GM23248 (cell line): Measurements from ENCODE around the gene C9.

Source experiments
- EZH2 ChIP-seq: fragments of 200-600 bp; sonication (generic); IDR thresholded peaks from 2 replicates; pipeline ENCODE4 v1.6.1; 2018; ENCODE audit warnings: antibody characterized with exemption, mild to moderate bottlenecking; ENCODE audit not compliant: insufficient read depth, poor library complexity, severe bottlenecking
- EZH2phosphoT487 ChIP-seq: fragments of 200-600 bp; sonication (generic); IDR thresholded peaks from 2 replicates; pipeline ENCODE4 v1.6.1; 2018; ENCODE audit warnings: antibody characterized with exemption, moderate library complexity, mild to moderate bottlenecking, low read depth; ENCODE audit not compliant: insufficient read depth

DNA sequence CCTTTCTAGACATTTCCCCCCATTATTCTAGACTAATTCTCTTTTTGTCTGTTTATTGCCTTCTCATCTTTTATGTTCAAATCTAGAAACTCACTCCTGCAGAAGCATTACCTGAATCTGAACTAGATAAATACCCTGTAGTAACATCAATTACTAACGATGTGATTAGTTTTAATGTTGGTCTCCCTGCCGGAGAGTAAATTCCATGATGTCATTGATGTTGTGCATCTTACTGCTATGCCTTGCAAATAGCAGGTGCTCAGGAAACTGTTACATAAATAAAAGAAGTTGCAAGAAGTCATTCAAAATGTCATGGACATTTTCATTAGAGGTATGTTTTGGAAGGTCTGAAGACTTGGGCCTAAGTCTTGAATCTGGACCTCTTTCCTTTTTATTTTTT, 23.0 kb upstream of the C9 start:
- TF ChIP-seq EZH2phosphoT487 (no peak), EZH2 (no peak)
